Astrocyte (in vitro differentiated cells and primary cell): ENCODE results near the gene TRMT112. TPM values are rescaled to one million over a fixed set of nuclear protein-coding genes. Genes with fewer than 3 reads are reported as not detected.
A peak's percentile ranks its signal among the peaks of the same experiment; 100 is the strongest.

Experiments
- DNase-seq: peaks from one replicate; pipeline ENCODE4 v3.0.0-alpha.2; 2010; ENCODE audit warnings: low read depth
- FAIRE-seq: peaks from 2 replicates; lab custom pipeline; 2011; peaks lifted over from hg19 to GRCh38; lab: Jason Lieb, UNC
- H2AFZ ChIP-seq: 2 replicates; pipeline ENCODE4 v1.6.0; 2012; ENCODE audit warnings: low read depth, low read length, inconsistent platforms
- H3K27ac ChIP-seq: 2 replicates; pipeline ENCODE4 v1.5.1; 2011; ENCODE audit warnings: low read depth, low read length, inconsistent platforms
- H3K27me3 ChIP-seq: 2 replicates; pipeline ENCODE4 v1.6.0; 2011; ENCODE audit warnings: low read length, inconsistent platforms; ENCODE audit not compliant: insufficient read depth
- H3K36me3 ChIP-seq: 2 replicates; pipeline ENCODE4 v1.5.1; 2011; ENCODE audit warnings: low read length, inconsistent platforms; ENCODE audit not compliant: insufficient read depth
- H3K4me1 ChIP-seq: 2 replicates; pipeline ENCODE4 v1.5.1; 2011; ENCODE audit warnings: low read length, inconsistent platforms; ENCODE audit not compliant: insufficient read depth
- H3K4me2 ChIP-seq: 2 replicates; pipeline ENCODE4 v1.6.0; 2012; ENCODE audit warnings: low read length, inconsistent platforms
- H3K4me3 ChIP-seq: 2 replicates; pipeline ENCODE4 v1.5.1; 2011; ENCODE audit warnings: low read depth, mild to moderate bottlenecking, low read length, inconsistent platforms; ENCODE audit not compliant: insufficient read depth
- H3K79me2 ChIP-seq: 2 replicates; pipeline ENCODE4 v1.6.0; 2012; ENCODE audit warnings: mild to moderate bottlenecking, low read length, inconsistent platforms; ENCODE audit not compliant: insufficient read depth
- H3K9ac ChIP-seq: 2 replicates; pipeline ENCODE4 v1.6.0; 2012; ENCODE audit warnings: mild to moderate bottlenecking, low read length, inconsistent platforms
- H3K9me3 ChIP-seq: 2 replicates; pipeline ENCODE4 v1.5.1; 2012; ENCODE audit warnings: low read depth, mild to moderate bottlenecking, low read length, inconsistent platforms; ENCODE audit not compliant: insufficient read depth
- H4K20me1 ChIP-seq: 2 replicates; pipeline ENCODE4 v1.6.0; 2012; ENCODE audit warnings: low read length, inconsistent platforms; ENCODE audit not compliant: insufficient read depth
- H3K27ac Mint-ChIP-seq: one replicate; pipeline ENCODE4 v1.8.0; 2021; ENCODE audit warnings: mild to moderate bottlenecking, mixed read lengths; ENCODE audit not compliant: unreplicated experiment
- H3K27me3 Mint-ChIP-seq: one replicate; pipeline ENCODE4 v1.8.0; 2021; ENCODE audit warnings: low read depth, mixed read lengths; ENCODE audit not compliant: unreplicated experiment
- H3K36me3 Mint-ChIP-seq: one replicate; pipeline ENCODE4 v1.8.0; 2021; ENCODE audit warnings: low read depth, mixed read lengths; ENCODE audit not compliant: unreplicated experiment
- H3K4me1 Mint-ChIP-seq: one replicate; pipeline ENCODE4 v1.8.0; 2021; ENCODE audit warnings: low read depth, mixed read lengths; ENCODE audit not compliant: unreplicated experiment
- H3K4me3 Mint-ChIP-seq: one replicate; pipeline ENCODE4 v1.8.0; 2021; ENCODE audit warnings: mild to moderate bottlenecking, moderate library complexity, mixed read lengths; ENCODE audit not compliant: unreplicated experiment
- H3K9me3 Mint-ChIP-seq: one replicate; pipeline ENCODE4 v1.8.0; 2021; ENCODE audit warnings: mild to moderate bottlenecking, mixed read lengths; ENCODE audit not compliant: unreplicated experiment
- EZH2 ChIP-seq: IDR thresholded peaks from 2 replicates; pipeline ENCODE4 v1.6.1; 2012; ENCODE audit warnings: mild to moderate bottlenecking, low read length, inconsistent platforms; ENCODE audit not compliant: insufficient read depth
- total RNA-seq: library from RNA; stranded (reverse); gene quantifications from 2 replicates; pipeline ENCODE4 v1.2.1, GENCODE V29; 2021
- TF ChIP-seq, protein P1 (sequence below): IDR thresholded peaks from 2 replicates; pipeline ENCODE4 v1.5.1; 2011; ENCODE audit warnings: low read depth, mild to moderate bottlenecking, inconsistent platforms, low read length, moderate library complexity; ENCODE audit not compliant: insufficient read depth

The TRMT112 gene
- total RNA-seq, 1 donor from 2014 or later, result 146 TPM

DNA sequence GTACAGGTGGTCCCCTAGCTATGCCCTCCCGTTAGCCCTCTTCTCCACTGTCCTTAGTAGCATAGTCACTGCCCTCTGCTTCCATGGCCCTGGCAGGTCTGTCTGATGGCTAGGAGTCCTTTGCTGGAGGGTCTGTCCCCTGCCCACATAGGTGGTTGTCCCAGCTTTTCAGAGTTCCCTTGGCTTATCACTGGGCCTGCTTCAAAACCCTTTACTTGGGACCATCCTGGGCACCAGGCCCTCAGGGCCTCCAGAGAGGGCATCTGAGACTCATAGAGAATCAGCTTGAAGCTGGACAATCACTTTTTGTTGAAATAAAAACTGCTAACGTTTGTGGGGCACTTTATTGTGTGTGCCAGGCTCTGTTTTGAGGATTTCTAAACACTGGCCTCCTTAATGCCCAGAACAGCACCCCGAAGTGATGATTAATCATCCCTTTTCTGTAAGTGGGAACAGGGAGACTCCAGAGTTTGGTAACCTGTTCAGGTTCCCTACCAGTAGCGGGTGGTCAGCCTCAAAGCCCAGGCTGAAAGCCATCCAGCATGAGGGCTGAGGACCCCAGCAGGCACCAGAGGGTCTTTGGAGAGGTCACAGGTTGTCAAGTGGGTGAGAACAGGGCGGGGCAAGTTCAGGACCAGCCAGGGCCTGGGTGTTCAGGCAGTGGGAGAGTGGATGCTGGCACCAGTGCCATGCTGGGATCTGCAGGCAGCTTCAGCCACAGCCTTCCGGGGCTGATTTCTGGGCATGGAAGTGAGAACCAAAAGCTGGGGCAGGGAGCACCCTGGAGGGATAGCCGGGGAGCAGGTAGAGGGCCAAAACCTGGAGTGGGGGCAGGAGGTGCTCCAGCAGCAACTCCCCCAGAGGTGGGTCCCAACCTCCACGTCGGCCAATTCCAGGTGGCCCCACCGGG is 26.8 kb downstream of the TRMT112 start:
- Histone ChIP-seq H3K27ac (no peak overlapping the region), H3K4me1 (peaks cover 7% of the 10 kb centered on the region), H3K9me3 (no peaks in the 10 kb centered on the region), H2AFZ (no peak overlapping the region), H3K4me3 (no peak overlapping the region), H4K20me1 (peaks cover 31% of the 10 kb centered on the region), H3K36me3 (no peaks in the 10 kb centered on the region), H3K9ac (no peak overlapping the region), H3K27me3 (peaks cover 43% of the 10 kb centered on the region), H3K4me2 (no peak overlapping the region), H3K79me2 (no peaks in the 10 kb centered on the region)
- Mint-ChIP-seq H3K9me3 (no peaks in the 10 kb centered on the region), H3K4me3 (peak overlapping the region; percentile 72), H3K27ac (no peak overlapping the region), H3K4me1 (peaks cover 14% of the 10 kb centered on the region), H3K36me3 (peaks cover 4% of the 10 kb centered on the region), H3K27me3 (peaks cover 34% of the 10 kb centered on the region)
- no peak for TF ChIP-seq EZH2
- no peak for DNase-seq
- no peak for FAIRE-seq

- peaks cover 4% of the 10 kb centered on the region for H3K79me2 ChIP-seq
- H3K4me3 Mint-ChIP-seq, result no peak overlapping the region
- TF ChIP-seq, protein P1, sequence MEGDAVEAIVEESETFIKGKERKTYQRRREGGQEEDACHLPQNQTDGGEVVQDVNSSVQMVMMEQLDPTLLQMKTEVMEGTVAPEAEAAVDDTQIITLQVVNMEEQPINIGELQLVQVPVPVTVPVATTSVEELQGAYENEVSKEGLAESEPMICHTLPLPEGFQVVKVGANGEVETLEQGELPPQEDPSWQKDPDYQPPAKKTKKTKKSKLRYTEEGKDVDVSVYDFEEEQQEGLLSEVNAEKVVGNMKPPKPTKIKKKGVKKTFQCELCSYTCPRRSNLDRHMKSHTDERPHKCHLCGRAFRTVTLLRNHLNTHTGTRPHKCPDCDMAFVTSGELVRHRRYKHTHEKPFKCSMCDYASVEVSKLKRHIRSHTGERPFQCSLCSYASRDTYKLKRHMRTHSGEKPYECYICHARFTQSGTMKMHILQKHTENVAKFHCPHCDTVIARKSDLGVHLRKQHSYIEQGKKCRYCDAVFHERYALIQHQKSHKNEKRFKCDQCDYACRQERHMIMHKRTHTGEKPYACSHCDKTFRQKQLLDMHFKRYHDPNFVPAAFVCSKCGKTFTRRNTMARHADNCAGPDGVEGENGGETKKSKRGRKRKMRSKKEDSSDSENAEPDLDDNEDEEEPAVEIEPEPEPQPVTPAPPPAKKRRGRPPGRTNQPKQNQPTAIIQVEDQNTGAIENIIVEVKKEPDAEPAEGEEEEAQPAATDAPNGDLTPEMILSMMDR, result no peak
- TF ChIP-seq EZH2, result no peak
- H3K9me3 ChIP-seq, result no peaks in the 10 kb centered on the region
- peaks cover 35% of the 10 kb centered on the region for H3K27me3 ChIP-seq
- FAIRE-seq, result no peak
- peaks cover 27% of the 10 kb centered on the region for H3K27me3 Mint-ChIP-seq
- H3K9me3 Mint-ChIP-seq, result no peaks in the 10 kb centered on the region
- no peak overlapping the region for H3K4me2 ChIP-seq
- peaks cover 9% of the 10 kb centered on the region for H3K4me1 ChIP-seq
- peaks cover 3% of the 10 kb centered on the region for H3K4me1 Mint-ChIP-seq
- no peak overlapping the region for H3K9ac ChIP-seq
- H4K20me1 ChIP-seq, result peaks cover 25% of the 10 kb centered on the region
- no peak overlapping the region for H3K4me3 ChIP-seq
- no peaks in the 10 kb centered on the region for H3K36me3 ChIP-seq
- H3K27ac ChIP-seq, result no peak overlapping the region
- no peak for DNase-seq
- no peak overlapping the region for H2AFZ ChIP-seq
- H3K27ac Mint-ChIP-seq, result no peak overlapping the region
- peaks cover 4% of the 10 kb centered on the region for H3K36me3 Mint-ChIP-seq
These were observed 28.3 kb downstream of the TRMT112 start for GRCh38 chr11:64289002-64289564.

- Histone ChIP-seq H3K9ac (no peak overlapping the region), H3K4me2 (no peak overlapping the region), H3K27me3 (peaks cover 29% of the 10 kb centered on the region), H3K36me3 (no peaks in the 10 kb centered on the region), H3K79me2 (peaks cover 11% of the 10 kb centered on the region), H2AFZ (no peak overlapping the region), H4K20me1 (peaks cover 24% of the 10 kb centered on the region), H3K4me1 (peaks cover 13% of the 10 kb centered on the region), H3K9me3 (no peaks in the 10 kb centered on the region), H3K4me3 (no peak overlapping the region), H3K27ac (no peak overlapping the region)
- Mint-ChIP-seq H3K36me3 (peaks cover 4% of the 10 kb centered on the region), H3K4me3 (no peak overlapping the region), H3K27ac (no peak overlapping the region), H3K27me3 (peaks cover 25% of the 10 kb centered on the region), H3K9me3 (no peaks in the 10 kb centered on the region), H3K4me1 (peaks cover 3% of the 10 kb centered on the region)
- FAIRE-seq, result no peak
- no peak for DNase-seq
- TF ChIP-seq, protein P1, result no peak
- TF ChIP-seq EZH2, result no peak
These were observed 29.0 kb downstream of the TRMT112 start for GRCh38 chr11:64288353-64288750.
